K562 (cell line): ENCODE results near the gene TRIM44. TPM values are rescaled to one million over a fixed set of nuclear protein-coding genes. Genes with fewer than 3 reads are reported as not detected.

Experiments
- ATAC-seq: fragments of 200-7000 bp; cut with Tn5 transposase; 3 replicates; pipeline ENCODE4 v1.9.1; 2020; ENCODE audit warnings: moderate library complexity
- BruUV-seq: library from RNA; stranded (reverse); fragments of 400-500 nt; replicated peaks from 2 replicates; lab custom pipeline; 2021; lab: Mats Ljungman, UMichigan
- CTCF ChIA-PET: fragments of 300-600 bp; formaldehyde crosslinking; extraction: SDS; loops from one replicate; lab custom pipeline; 2021; ENCODE audit warnings: low intra/inter-chr PET ratio; lab: Yijun Ruan, JAX
- POLR2A ChIA-PET: fragments of 300-600, 350-650 bp; sonication (Branson Sonifier 250); formaldehyde crosslinking; extraction: SDS; loops from one replicate; lab custom pipeline; 2021; ENCODE audit warnings: antibody characterized with exemption, inconsistent platforms; lab: Yijun Ruan, JAX
- DNase-seq, 4 experiments: peaks; one replicate each; pipeline versions ENCODE4 v3.0.0 to v3.0.0-alpha.2; 2011 to 2018; ENCODE audit warnings: low spot score in 3 of 4, mixed read lengths in 3 of 4; ENCODE audit errors: extremely low read depth in 1 of 4
- FAIRE-seq: peaks from 2 replicates; lab custom pipeline; 2011; peaks lifted over from hg19 to GRCh38; lab: Jason Lieb, UNC
- H2AFZ ChIP-seq: 2 replicates; pipeline ENCODE4 v1.6.0; 2011; ENCODE audit warnings: low read depth, low read length, control low read depth, inconsistent platforms
- H3K27ac ChIP-seq: fragments of 200-600 bp; 3 replicates; pipeline ENCODE4 v1.8.0; 2011; ENCODE audit warnings: low read depth, mild to moderate bottlenecking, control low read depth, inconsistent platforms, low read length, moderate library complexity, mixed read lengths; ENCODE audit errors: extremely low read depth
- H3K27me3 ChIP-seq, 2 experiments: fragments of 300-600 bp in 1 of 2; 2 replicates in 1 of 2; 3 replicates in 1 of 2; pipeline versions ENCODE4 v1.6.0 to v1.8.0; 2011; ENCODE audit warnings: inconsistent platforms in 2 of 2, low read length in 2 of 2, mild to moderate bottlenecking in 1 of 2, mixed read lengths in 1 of 2, moderate library complexity in 1 of 2; ENCODE audit not compliant: control insufficient read depth in 2 of 2, insufficient read depth in 2 of 2
- H3K36me3 ChIP-seq: fragments of 300-600 bp; 3 replicates; pipeline ENCODE4 v1.8.0; 2011; ENCODE audit warnings: mild to moderate bottlenecking, low read length, inconsistent platforms; ENCODE audit not compliant: control insufficient read depth, insufficient read depth
- H3K4me1 ChIP-seq, 2 experiments: fragments of 200-600 bp in 1 of 2; replicated peaks in 1 of 2; 2 replicates in 1 of 2; 3 replicates in 1 of 2; pipeline versions ENCODE4 v1.5.1 to v1.8.0; 2011; ENCODE audit warnings: inconsistent platforms in 2 of 2, low read length in 2 of 2, mild to moderate bottlenecking in 1 of 2, mixed read lengths in 1 of 2, moderate library complexity in 1 of 2; ENCODE audit not compliant: control insufficient read depth in 2 of 2, insufficient read depth in 2 of 2
- H3K4me2 ChIP-seq: 2 replicates; pipeline ENCODE4 v1.6.1; 2011; ENCODE audit warnings: low read length, control low read depth, inconsistent platforms, mixed read lengths; ENCODE audit not compliant: insufficient read depth
- H3K4me3 ChIP-seq: fragments of 200-600 bp; sonication (generic), shearing (Covaris generic); 2 replicates; pipeline ENCODE4 v1.5.1; 2016; ENCODE audit warnings: control low read depth, inconsistent platforms
- H3K79me2 ChIP-seq: fragments of 200-600 bp; 3 replicates; pipeline ENCODE4 v1.8.0; 2011; ENCODE audit warnings: low read length, inconsistent platforms; ENCODE audit not compliant: control insufficient read depth, insufficient read depth
- H3K9ac ChIP-seq, 2 experiments: 2 replicates each; pipeline versions ENCODE4 v1.6.0 to v1.6.1; 2011; ENCODE audit warnings: low read depth in 2 of 2, low read length in 2 of 2, control low read depth in 1 of 2, inconsistent platforms in 1 of 2, mild to moderate bottlenecking in 1 of 2, mixed read lengths in 1 of 2; ENCODE audit not compliant: insufficient read depth in 1 of 2
- H3K9me1 ChIP-seq: one replicate; pipeline ENCODE4 v1.6.0; 2011; ENCODE audit warnings: inconsistent platforms, mild to moderate bottlenecking, low read length, moderate library complexity; ENCODE audit not compliant: control insufficient read depth, insufficient read depth
- H3K9me3 ChIP-seq: replicated peaks from 2 replicates; pipeline ENCODE4 v1.5.1; 2011; ENCODE audit warnings: low read depth, low read length, inconsistent platforms; ENCODE audit not compliant: control insufficient read depth, insufficient read depth
- H4K20me1 ChIP-seq: replicated peaks from 2 replicates; pipeline ENCODE4 v1.6.1; 2011; ENCODE audit warnings: low read length, inconsistent platforms, mixed read lengths; ENCODE audit not compliant: control insufficient read depth, insufficient read depth
- NFIX ChIP-seq: fragments of 250-450 bp; sonication (Bioruptor Pico); IDR thresholded peaks from 2 replicates; pipeline ENCODE4 v1.4.0; 2020; ENCODE audit warnings: low read depth, mild to moderate bottlenecking, moderate library complexity
- SIN3A ChIP-seq, 2 experiments: fragments of 150-350 bp in 1 of 2; IDR thresholded peaks; 2 replicates each; pipeline ENCODE4 v1.6.1; 2011 to 2016; ENCODE audit warnings: borderline replicate concordance in 2 of 2, low read depth in 2 of 2, low read length in 2 of 2, mild to moderate bottlenecking in 2 of 2, moderate library complexity in 2 of 2; ENCODE audit not compliant: control insufficient read depth in 1 of 2
- SREBF1 ChIP-seq: fragments of 150-350 bp; IDR thresholded peaks from 2 replicates; pipeline ENCODE4 v1.6.1; 2014; ENCODE audit warnings: antibody characterized with exemption, low read depth, low read length, borderline replicate concordance
- WHSC1 ChIP-seq: IDR thresholded peaks from one replicate; pipeline ENCODE4 v1.6.1; 2012; ENCODE audit warnings: low read length, control low read depth, inconsistent platforms
- WGBS: fragments of 100-300 bp; shearing (Covaris generic); methylation state at CpG from one replicate; pipeline ENCODE4 v1.1.6; 2016; ENCODE audit warnings: low coverage, mixed read lengths; ENCODE audit not compliant: insufficient coverage; ENCODE audit errors: missing lambda C conversion rate; 5-methylcytosine and 5-hydroxymethylcytosine counted together
- in situ Hi-C: fragments of 300-500 bp; cut with MboI; formaldehyde crosslinking; loops from 4 replicates; pipeline ENCODE4 v1.15.0; 2018; ENCODE audit warnings: inconsistent platforms, mixed read lengths
- intact Hi-C: fragments of 100-400 bp; cut with micrococcal nuclease; formaldehyde crosslinking; loops from 2 replicates; pipeline ENCODE4 v1.14.2; 2022
- polyA plus RNA-seq, 8 experiments: library from polyadenylated mRNA; depleted of rRNA in 4 of 8; stranded (reverse) in 5 of 8; unstranded in 3 of 8; fragments of >200 nt; fragmentation: Nextera tagmentation in 2 of 8; fragmentation: Illumina TruSeq in 1 of 8; extraction: Ambion mirVana in 2 of 8; extraction: Trizol in 1 of 8; gene quantifications; 2 replicates each; pipeline versions ENCODE4 v1.2.1 to v1.2.3, GENCODE V29; 2011 to 2014; ENCODE audit warnings: inconsistent platforms in 1 of 8, missing spikeins in 1 of 8
- total RNA-seq, 7 experiments: library from RNA; depleted of rRNA in 6 of 7; stranded (reverse); fragments of >200 nt in 6 of 7; fragmentation: Illumina TruSeq in 2 of 7; extraction: Trizol in 2 of 7; gene quantifications; 2 replicates each; pipeline versions ENCODE4 v1.2.1 to v1.2.3, GENCODE V29; 2011 to 2021; ENCODE audit warnings: low replicate concordance in 1 of 7

TRIM44 gene
- total and polyA plus RNA-seq, 9 of the 15 experiments (the other 6 are each of a cell fraction or from before 2014, with no cell fraction given) = 8.3 to 105 (median 37.2) TPM

DNA sequence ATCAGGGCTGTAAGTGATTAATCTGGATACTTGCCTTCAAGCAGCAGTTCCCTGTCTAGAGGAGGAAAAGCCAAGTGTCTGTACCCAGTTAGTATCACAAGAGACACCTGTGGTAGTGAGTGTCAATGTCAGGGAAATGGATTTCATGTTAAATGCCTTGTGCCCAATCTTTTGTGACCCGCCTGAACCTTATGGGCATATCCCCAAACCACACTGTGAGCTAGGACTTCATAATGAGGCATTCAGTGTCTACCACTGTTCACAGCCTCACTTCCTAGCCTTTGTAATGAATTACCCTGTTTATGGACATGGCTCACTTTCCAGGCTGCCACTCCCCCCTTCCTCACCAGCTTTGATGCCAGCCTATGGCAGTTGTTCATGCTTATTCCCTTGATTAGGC, 125.1 kb downstream of the TRIM44 start:
- POLR2A ChIA-PET = no interaction called here
- intact Hi-C loops = no loop called here
- no TSS peak for BruUV-seq
- ATAC-seq (no peak), DNase-seq (no peak), FAIRE-seq (no peak)
- no peak overlapping the region for H3K9ac ChIP-seq
- H3K9me1 ChIP-seq = no peaks in the 10 kb centered on the region
- no peak overlapping the region for H2AFZ ChIP-seq
- H3K4me2 ChIP-seq = no peak overlapping the region
- no peak overlapping the region for H3K4me3 ChIP-seq
- H3K4me1 ChIP-seq = peaks cover 0 to 22% of the 10 kb centered on the region in 2 experiments; a peak in 2 of 5 replicates
- H3K27me3 ChIP-seq = no peaks in the 10 kb centered on the region
- H3K36me3 ChIP-seq = peaks cover 8% of the 10 kb centered on the region
- H3K9me3 ChIP-seq = no peaks in the 10 kb centered on the region
- H4K20me1 ChIP-seq = no peaks in the 10 kb centered on the region
- TF ChIP-seq SIN3A (IDR thresholded peaks at IDR 0.05; ENCODE audit: borderline replicate concordance in 2 of 2, control insufficient read depth in 1 of 2, low read depth in 2 of 2, low read length in 2 of 2) (no peak), NFIX (CRISPR knock-in tag) (no peak), WHSC1 (no peak), SREBF1 (no peak)
- TF ChIP-seq, all 486 proteins: peak for 0
- 100% methylated on average over 1 of the region's 1 CpG for WGBS
- in situ Hi-C loops = no loop called here
- peaks cover 17% of the 10 kb centered on the region for H3K79me2 ChIP-seq
- CTCF ChIA-PET = no interaction called here
- H3K27ac ChIP-seq = no peak overlapping the region
